Sigmoid colon (tissue), 7 donors: ENCODE data around the gene CDK16. TPM values are rescaled to one million over a fixed set of nuclear protein-coding genes. Genes with fewer than 3 reads are reported as not detected.

Experiments
- DNase-seq: peaks from one replicate; pipeline ENCODE4 v3.0.0-alpha.2; 2019
- H3K27ac ChIP-seq, 4 donors: fragments of 200-600 bp; sonication (generic); one replicate each; pipeline ENCODE4 v1.5.1; 2016 to 2019; ENCODE audit warnings: mild to moderate bottlenecking in 1 of 4
- H3K27me3 ChIP-seq, 3 donors: fragments of 200-600 bp; sonication (generic); one replicate each; pipeline ENCODE4 v1.5.1; 2019; ENCODE audit warnings: mild to moderate bottlenecking in 1 of 3
- H3K36me3 ChIP-seq, 4 donors: fragments of 200-600 bp; sonication (generic); one replicate each; pipeline ENCODE4 v1.5.1; 2016 to 2019
- H3K4me1 ChIP-seq, 4 donors: fragments of 200-600 bp; sonication (generic); one replicate each; pipeline ENCODE4 v1.5.1; 2017 to 2019
- H3K4me3 ChIP-seq, 4 donors: fragments of 200-600 bp; sonication (generic); one replicate each; pipeline ENCODE4 v1.5.1; 2017 to 2019; ENCODE audit warnings: mild to moderate bottlenecking in 2 of 4, moderate library complexity in 1 of 4
- H3K9me3 ChIP-seq, 4 donors: fragments of 200-600 bp in 3 of 4; sonication (generic) in 3 of 4; one replicate each; pipeline versions ENCODE4 v1.5.1 to v1.6.1; 2013 to 2019
- EP300 ChIP-seq, 4 donors: sonication (generic); formaldehyde crosslinking; IDR thresholded peaks; one replicate each; pipeline ENCODE4 v1.6.1; 2017; ENCODE audit warnings: antibody characterized with exemption in 4 of 4
- POLR2A ChIP-seq, 2 donors: fragments of 450-650 bp; IDR thresholded peaks; one replicate each; pipeline ENCODE4 v1.6.1; 2016; ENCODE audit warnings: antibody characterized with exemption in 2 of 2, mild to moderate bottlenecking in 2 of 2, moderate library complexity in 2 of 2
- POLR2AphosphoS5 ChIP-seq, 4 donors: sonication (generic); formaldehyde crosslinking; IDR thresholded peaks; one replicate each; pipeline ENCODE4 v1.6.1; 2017; ENCODE audit warnings: antibody characterized with exemption in 4 of 4
- WGBS, 2 donors: extraction: QIAGEN DNeasy Blood & Tissue Kit; methylation state at CpG; one replicate each; pipeline ENCODE4 v1.1.7; 2013; 5-methylcytosine and 5-hydroxymethylcytosine counted together
- intact Hi-C: fragments of 100-400 bp; cut with DNase I; formaldehyde crosslinking; loops from one replicate; pipeline ENCODE4 v1.15.1; 2023
- polyA plus RNA-seq, 3 donors: library from polyadenylated mRNA; stranded (reverse); fragments of 200-250 nt; gene quantifications; one replicate each; pipeline ENCODE4 v1.2.3, GENCODE V29; 2013
- total RNA-seq, 4 donors: library from RNA; depleted of rRNA; stranded (reverse); fragments of >200 nt; gene quantifications; one replicate each; pipeline ENCODE4 v1.1.0, GENCODE V29; 2016
- TF ChIP-seq, protein P1 (sequence below), 4 experiments: fragments of 450-650 bp in 3 of 4; fragments of 200-600 bp in 1 of 4; IDR thresholded peaks; one replicate each; pipeline ENCODE4 v1.5.1; 2016 to 2019; ENCODE audit warnings: antibody characterized with exemption in 4 of 4, mild to moderate bottlenecking in 3 of 4, moderate library complexity in 2 of 4
- donor health status: healthy with polysubstance abuse.
- donor health status: Bipolar disorder and iron deficiency.
- donor health status: healthy.

The CDK16 gene
- total and polyA plus RNA-seq, 7 donors: 35.4 to 64.6 (median 46.3) TPM

DNA sequence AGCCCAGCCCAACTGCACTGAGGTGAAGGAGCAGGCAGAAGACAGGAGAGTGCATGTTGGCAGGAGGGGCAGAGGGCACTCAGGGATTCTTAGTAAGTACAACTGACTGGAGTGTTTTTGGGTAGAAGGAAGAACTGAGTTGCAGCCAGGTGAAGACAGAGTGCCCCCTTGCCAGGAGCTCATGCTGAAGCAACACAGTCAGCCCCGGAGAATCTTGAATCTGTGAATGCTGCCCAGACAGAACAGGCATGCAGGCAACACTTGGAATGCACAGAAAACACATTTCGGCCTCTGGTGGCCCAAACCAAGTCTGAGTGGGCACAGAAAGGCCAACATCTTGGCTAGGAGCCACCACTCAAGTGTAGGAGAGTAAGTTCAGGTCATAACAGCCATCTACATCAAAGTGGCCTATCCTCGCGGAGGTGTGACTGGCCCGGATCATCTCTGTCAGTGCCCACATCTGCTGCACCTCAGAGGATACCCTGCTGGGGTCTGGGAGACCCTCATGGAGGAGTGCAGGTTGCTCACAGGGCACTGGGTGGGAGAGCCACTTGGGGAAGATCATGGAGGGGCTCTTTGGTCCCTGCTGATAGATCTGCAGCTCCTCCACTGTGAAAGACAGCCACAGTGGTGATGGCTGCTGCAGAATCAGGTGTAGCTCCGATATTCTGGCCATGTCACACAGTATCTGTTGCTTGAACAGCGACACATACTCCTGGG lies 54.7 kb downstream of the CDK16 start:
- TF ChIP-seq, protein P1, sequence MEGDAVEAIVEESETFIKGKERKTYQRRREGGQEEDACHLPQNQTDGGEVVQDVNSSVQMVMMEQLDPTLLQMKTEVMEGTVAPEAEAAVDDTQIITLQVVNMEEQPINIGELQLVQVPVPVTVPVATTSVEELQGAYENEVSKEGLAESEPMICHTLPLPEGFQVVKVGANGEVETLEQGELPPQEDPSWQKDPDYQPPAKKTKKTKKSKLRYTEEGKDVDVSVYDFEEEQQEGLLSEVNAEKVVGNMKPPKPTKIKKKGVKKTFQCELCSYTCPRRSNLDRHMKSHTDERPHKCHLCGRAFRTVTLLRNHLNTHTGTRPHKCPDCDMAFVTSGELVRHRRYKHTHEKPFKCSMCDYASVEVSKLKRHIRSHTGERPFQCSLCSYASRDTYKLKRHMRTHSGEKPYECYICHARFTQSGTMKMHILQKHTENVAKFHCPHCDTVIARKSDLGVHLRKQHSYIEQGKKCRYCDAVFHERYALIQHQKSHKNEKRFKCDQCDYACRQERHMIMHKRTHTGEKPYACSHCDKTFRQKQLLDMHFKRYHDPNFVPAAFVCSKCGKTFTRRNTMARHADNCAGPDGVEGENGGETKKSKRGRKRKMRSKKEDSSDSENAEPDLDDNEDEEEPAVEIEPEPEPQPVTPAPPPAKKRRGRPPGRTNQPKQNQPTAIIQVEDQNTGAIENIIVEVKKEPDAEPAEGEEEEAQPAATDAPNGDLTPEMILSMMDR (IDR thresholded peaks at IDR 0.05): no peak
- TF ChIP-seq POLR2A (IDR thresholded peaks at IDR 0.05) (no peak), POLR2AphosphoS5 (IDR thresholded peaks at IDR 0.05) (no peak), EP300 (IDR thresholded peaks at IDR 0.05) (no peak)
- Histone ChIP-seq H3K36me3 (no peaks in the 10 kb centered on the region), H3K27me3 (no peaks in the 10 kb centered on the region), H3K4me3 (no peak overlapping the region), H3K9me3 (no peaks in the 10 kb centered on the region), H3K27ac (no peak overlapping the region), H3K4me1 (no peaks in the 10 kb centered on the region)
- WGBS, 2 donors: 72 to 93% methylated on average over 7 of the region's 7 CpGs
- no peak for DNase-seq
- intact Hi-C loops: no loop called here

GRCh38 chrX:47278691-47279090 lies 60.2 kb downstream of the CDK16 start:
- 67 to 77% methylated on average over 2 of the region's 2 CpGs for whole genome bisulfite sequencing, 2 donors
- no peak for DNase-seq
- H3K27ac ChIP-seq: no peak overlapping the region
- H3K27me3 ChIP-seq: peaks cover 0 to 2% (median 0%) of the 10 kb centered on the region in 3 donors
- no peak overlapping the region for H3K4me3 ChIP-seq
- H3K36me3 ChIP-seq: no peaks in the 10 kb centered on the region
- no peaks in the 10 kb centered on the region for H3K9me3 ChIP-seq
- TF ChIP-seq EP300 (IDR thresholded peaks at IDR 0.05) (no peak), POLR2A (IDR thresholded peaks at IDR 0.05) (no peak), POLR2AphosphoS5 (IDR thresholded peaks at IDR 0.05) (no peak)
- TF ChIP-seq, protein P1 (IDR thresholded peaks at IDR 0.05): no peak
- intact Hi-C loops: no loop called here
- H3K4me1 ChIP-seq: peaks cover 0 to 4% (median 0%) of the 10 kb centered on the region in 4 donors

Other genes with a start within 250 kb of the CDK16 start
- 10 to 100 TPM in 2 of 4 donors, 1 to 10 TPM in 2; 5.3 to 12.2 (median 9.1) TPM for gene RGN, start 140.2 kb upstream of the CDK16 start, total RNA-seq
- under 1 TPM in 2 of 3 donors, not detected in 1; 0.42 to 0.60 TPM for gene RGN, start 140.2 kb upstream of the CDK16 start, polyA plus RNA-seq
- 100 to 1,000 TPM in 1 of 4 donors, 10 to 100 TPM in 3; 64.3 to 103 (median 82.8) TPM for gene NDUFB11, start 74.0 kb upstream of the CDK16 start, total RNA-seq
- 100 to 1,000 TPM in 1 of 3 donors, 10 to 100 TPM in 2; 82.3 to 124 (median 91.8) TPM for gene NDUFB11, start 74.0 kb upstream of the CDK16 start, polyA plus RNA-seq
- gene RBM10, start 73.5 kb upstream of the CDK16 start, total RNA-seq: 10 to 100 TPM; 17.1 to 28.0 (median 22.0) TPM
- gene RBM10, start 73.5 kb upstream of the CDK16 start, polyA plus RNA-seq: 10 to 100 TPM; 15.0 to 44.3 (median 23.8) TPM
- 100 to 1,000 TPM in 1 of 4 donors, 10 to 100 TPM in 3; 74.9 to 112 (median 80.7) TPM for gene UBA1, start 24.9 kb upstream of the CDK16 start, total RNA-seq
- 100 to 1,000 TPM in 1 of 3 donors, 10 to 100 TPM in 2; 72.7 to 126 (median 84.2) TPM for gene UBA1, start 24.9 kb upstream of the CDK16 start, polyA plus RNA-seq
- 10 to 100 TPM; 18.9 to 37.7 (median 35.3) TPM for gene USP11, start 14.3 kb downstream of the CDK16 start, total RNA-seq
- gene USP11, start 14.3 kb downstream of the CDK16 start, polyA plus RNA-seq: 10 to 100 TPM in 1 of 3 donors, 1 to 10 TPM in 2; 4.9 to 21.8 (median 6.6) TPM
- under 1 TPM in 3 of 4 donors, not detected in 1; 0.27 to 0.71 (median 0.49) TPM for gene ZNF157, start 151.9 kb downstream of the CDK16 start, total RNA-seq
- under 1 TPM in 1 of 3 donors, not detected in 2; 0.15 TPM for gene ZNF157, start 151.9 kb downstream of the CDK16 start, polyA plus RNA-seq